A673 (cell line): Measurements from ENCODE around the gene LCLAT1.

ENCODE experiments used
- EZH2 ChIP-seq: fragments of 200-600 bp; sonication (generic); IDR thresholded peaks from 2 replicates; pipeline ENCODE4 v1.6.1; 2017; ENCODE audit warnings: borderline replicate concordance, low read depth, mild to moderate bottlenecking, mixed read lengths, antibody characterized with exemption, low read length; ENCODE audit not compliant: poor library complexity, severe bottlenecking
- TF ChIP-seq, protein P1 (sequence below): fragments of 300-800, 200-600 bp; sonication (generic); conservative IDR thresholded peaks from 2 replicates; pipeline ENCODE4 v1.5.1; 2017; ENCODE audit warnings: low read depth, mild to moderate bottlenecking, antibody characterized with exemption, low read length, moderate library complexity, mixed read lengths

DNA sequence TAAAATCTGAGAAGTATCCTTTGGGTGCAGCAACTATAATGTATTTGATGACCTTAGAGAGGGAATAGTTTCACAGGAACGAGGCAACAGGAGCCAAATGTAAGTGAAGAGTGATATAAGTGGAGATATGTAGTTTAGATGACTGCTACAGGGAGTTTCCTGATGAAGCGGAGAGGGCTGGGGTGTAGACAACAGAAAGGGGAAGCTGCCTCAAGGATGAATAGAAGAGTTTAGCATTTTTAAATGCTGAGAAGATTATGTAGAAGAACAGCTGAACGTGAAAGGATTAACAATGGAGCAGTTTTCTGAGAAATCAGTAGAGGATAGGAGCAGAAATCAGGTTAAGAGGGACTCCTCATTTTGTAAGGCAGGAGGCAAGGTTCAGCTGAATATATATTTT lies 133.3 kb downstream of the LCLAT1 start:
- TF ChIP-seq, protein P1, sequence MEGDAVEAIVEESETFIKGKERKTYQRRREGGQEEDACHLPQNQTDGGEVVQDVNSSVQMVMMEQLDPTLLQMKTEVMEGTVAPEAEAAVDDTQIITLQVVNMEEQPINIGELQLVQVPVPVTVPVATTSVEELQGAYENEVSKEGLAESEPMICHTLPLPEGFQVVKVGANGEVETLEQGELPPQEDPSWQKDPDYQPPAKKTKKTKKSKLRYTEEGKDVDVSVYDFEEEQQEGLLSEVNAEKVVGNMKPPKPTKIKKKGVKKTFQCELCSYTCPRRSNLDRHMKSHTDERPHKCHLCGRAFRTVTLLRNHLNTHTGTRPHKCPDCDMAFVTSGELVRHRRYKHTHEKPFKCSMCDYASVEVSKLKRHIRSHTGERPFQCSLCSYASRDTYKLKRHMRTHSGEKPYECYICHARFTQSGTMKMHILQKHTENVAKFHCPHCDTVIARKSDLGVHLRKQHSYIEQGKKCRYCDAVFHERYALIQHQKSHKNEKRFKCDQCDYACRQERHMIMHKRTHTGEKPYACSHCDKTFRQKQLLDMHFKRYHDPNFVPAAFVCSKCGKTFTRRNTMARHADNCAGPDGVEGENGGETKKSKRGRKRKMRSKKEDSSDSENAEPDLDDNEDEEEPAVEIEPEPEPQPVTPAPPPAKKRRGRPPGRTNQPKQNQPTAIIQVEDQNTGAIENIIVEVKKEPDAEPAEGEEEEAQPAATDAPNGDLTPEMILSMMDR = no peak
- no peak for TF ChIP-seq EZH2
